A549 (cell line): Measurements from ENCODE around the gene MYLK.

ENCODE experiments used
- CHD2 ChIP-seq: fragments of 150-350 bp; IDR thresholded peaks from 2 replicates; pipeline ENCODE4 v1.6.1; 2014; ENCODE audit warnings: low read length; ENCODE audit not compliant: partially characterized antibody
- EP300 ChIP-seq, 2 experiments: fragments of >200 bp; sonication (Bioruptor Twin); formaldehyde crosslinking; IDR thresholded peaks; 2 replicates in 1 of 2; 3 replicates in 1 of 2; pipeline ENCODE4 v1.6.1; 2016 to 2017
- POLR2A ChIP-seq: IDR thresholded peaks from 2 replicates; pipeline ENCODE4 v1.6.1; 2012; ENCODE audit warnings: mild to moderate bottlenecking, low read length
- SREBF2 ChIP-seq: fragments of 450-650 bp; IDR thresholded peaks from 2 replicates; pipeline ENCODE4 v1.6.1; 2014; ENCODE audit warnings: mild to moderate bottlenecking, moderate library complexity
- TF ChIP-seq, protein P1 (sequence below): fragments of >200 bp; sonication (Bioruptor Twin); formaldehyde crosslinking; IDR thresholded peaks from 3 replicates; pipeline ENCODE4 v1.5.1; 2016

DNA sequence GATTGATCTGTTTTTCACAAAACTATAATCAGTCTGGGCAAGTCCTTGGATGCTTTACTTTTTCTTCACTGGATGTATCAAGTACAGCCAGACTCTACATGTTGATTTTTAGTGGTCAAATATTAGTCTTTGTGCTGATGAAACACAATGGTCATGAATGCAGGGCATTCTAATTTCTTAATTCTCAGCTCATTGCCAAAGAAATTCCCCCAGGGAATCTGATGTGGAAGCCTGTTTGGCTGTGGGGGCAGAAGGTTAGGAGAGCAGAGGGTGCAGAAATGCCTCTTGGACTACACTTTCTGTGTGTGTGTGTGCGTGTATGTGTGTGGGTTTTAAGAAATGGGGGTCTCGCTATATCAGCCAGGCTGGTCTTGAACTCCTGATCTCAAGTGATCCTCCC lies 250.6 kb downstream of the MYLK start:
- TF ChIP-seq SREBF2 (no peak), EP300 (IDR thresholded peaks at IDR 0.05) (no peak), POLR2A (no peak), CHD2 (no peak)
- TF ChIP-seq, protein P1, sequence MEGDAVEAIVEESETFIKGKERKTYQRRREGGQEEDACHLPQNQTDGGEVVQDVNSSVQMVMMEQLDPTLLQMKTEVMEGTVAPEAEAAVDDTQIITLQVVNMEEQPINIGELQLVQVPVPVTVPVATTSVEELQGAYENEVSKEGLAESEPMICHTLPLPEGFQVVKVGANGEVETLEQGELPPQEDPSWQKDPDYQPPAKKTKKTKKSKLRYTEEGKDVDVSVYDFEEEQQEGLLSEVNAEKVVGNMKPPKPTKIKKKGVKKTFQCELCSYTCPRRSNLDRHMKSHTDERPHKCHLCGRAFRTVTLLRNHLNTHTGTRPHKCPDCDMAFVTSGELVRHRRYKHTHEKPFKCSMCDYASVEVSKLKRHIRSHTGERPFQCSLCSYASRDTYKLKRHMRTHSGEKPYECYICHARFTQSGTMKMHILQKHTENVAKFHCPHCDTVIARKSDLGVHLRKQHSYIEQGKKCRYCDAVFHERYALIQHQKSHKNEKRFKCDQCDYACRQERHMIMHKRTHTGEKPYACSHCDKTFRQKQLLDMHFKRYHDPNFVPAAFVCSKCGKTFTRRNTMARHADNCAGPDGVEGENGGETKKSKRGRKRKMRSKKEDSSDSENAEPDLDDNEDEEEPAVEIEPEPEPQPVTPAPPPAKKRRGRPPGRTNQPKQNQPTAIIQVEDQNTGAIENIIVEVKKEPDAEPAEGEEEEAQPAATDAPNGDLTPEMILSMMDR, result no peak
